WTC11 (cell line): ENCODE measurements around the gene ADRA2C.

ENCODE experiments used
- CTCF ChIP-seq: fragments of 200-600 bp; IDR thresholded peaks from 2 replicates; pipeline ENCODE4 v1.8.0; 2022; ENCODE audit warnings: antibody characterized with exemption
- ESRRA ChIP-seq: sonication (generic); formaldehyde crosslinking; IDR thresholded peaks from 2 replicates; pipeline ENCODE4 v1.8.1; 2022; ENCODE audit warnings: mild to moderate bottlenecking, missing genetic modification reagents, borderline replicate concordance

GRCh38 chr4:3742610-3743009, 23.6 kb upstream of the ADRA2C start:
- no peak for TF ChIP-seq CTCF
- TF ChIP-seq ESRRA (CRISPR knock-in tag), result no peak
